22Rv1 (cell line): ENCODE data around the gene PPP1R14C.

Experiments used
- CTCF ChIP-seq: fragments of 450-650 bp; IDR thresholded peaks from 2 replicates; pipeline ENCODE4 v1.5.1; 2017; ENCODE audit warnings: mild to moderate bottlenecking
- ZFX ChIP-seq: fragments of 450-650 bp; IDR thresholded peaks from 2 replicates; pipeline ENCODE4 v1.6.1; 2017; ENCODE audit warnings: antibody characterized with exemption, borderline replicate concordance

GRCh38 chr6:150191809-150192208 lies 49.0 kb downstream of the PPP1R14C start:
- no peak for TF ChIP-seq CTCF
- TF ChIP-seq ZFX = no peak
